GM21360 (cell line): ENCODE measurements around the gene IGF2.

ENCODE experiments used
- ATAC-seq: cut with Tn5 transposase; IDR thresholded peaks from one replicate; pipeline ENCODE4 v1.9.1; 2021; ENCODE audit warnings: mild to moderate bottlenecking, moderate library complexity; ENCODE audit not compliant: unreplicated experiment

IGF2 gene

GRCh38 chr11:2171591-2172003, 32.4 kb upstream of the IGF2 start, which contains the start of gene TH:
TH (minus strand) TSS chr11:2171815; CDS start chr11:2171786, 29 bp downstream.
- ATAC-seq: no peak

- ATAC-seq: no peak
Measured at GRCh38 chr11:2169626-2170570, 30.7 kb upstream of the IGF2 start.

- ATAC-seq: no peak
Measured at GRCh38 chr11:2169005-2169378, 29.8 kb upstream of the IGF2 start.

DNA sequence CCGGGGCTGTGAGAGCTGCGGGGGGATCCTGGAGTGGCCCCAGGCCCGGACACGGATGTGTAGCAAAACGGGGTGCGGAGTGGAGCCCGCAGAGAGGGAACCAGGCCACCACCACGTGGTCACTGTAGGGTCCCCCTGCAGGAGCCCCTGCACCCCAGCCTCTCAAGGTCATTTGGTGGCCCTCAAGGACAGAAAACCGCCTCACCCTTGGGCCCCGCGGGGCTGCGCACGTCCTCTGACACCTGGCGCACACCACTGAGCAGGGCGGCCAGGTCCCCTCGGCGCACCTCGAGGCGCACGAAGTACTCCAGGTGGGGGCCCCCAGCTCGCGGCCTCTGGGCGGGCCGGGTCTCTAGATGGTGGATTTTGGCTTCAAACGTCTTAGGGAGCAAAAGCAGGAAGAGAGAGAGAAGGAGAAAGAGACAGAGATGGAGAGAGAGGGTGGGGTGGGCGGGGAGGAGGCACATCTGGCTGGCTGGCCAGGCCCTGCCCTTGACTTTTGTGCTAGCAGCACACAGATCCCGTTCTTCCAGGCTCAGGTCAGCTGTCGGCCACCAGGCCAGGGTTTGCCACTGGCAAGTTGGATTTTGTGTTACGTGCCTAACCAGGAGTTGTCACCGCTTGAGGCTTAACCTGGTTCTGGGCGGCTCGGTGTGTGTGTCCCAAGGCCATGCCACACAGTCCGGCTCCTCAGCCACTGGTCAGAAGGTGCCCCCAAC, 29.3 kb upstream of the IGF2 start:
- ATAC-seq: no peak

GRCh38 chr11:2167141-2168045, 28.2 kb upstream of the IGF2 start:
- ATAC-seq: no peak

DNA sequence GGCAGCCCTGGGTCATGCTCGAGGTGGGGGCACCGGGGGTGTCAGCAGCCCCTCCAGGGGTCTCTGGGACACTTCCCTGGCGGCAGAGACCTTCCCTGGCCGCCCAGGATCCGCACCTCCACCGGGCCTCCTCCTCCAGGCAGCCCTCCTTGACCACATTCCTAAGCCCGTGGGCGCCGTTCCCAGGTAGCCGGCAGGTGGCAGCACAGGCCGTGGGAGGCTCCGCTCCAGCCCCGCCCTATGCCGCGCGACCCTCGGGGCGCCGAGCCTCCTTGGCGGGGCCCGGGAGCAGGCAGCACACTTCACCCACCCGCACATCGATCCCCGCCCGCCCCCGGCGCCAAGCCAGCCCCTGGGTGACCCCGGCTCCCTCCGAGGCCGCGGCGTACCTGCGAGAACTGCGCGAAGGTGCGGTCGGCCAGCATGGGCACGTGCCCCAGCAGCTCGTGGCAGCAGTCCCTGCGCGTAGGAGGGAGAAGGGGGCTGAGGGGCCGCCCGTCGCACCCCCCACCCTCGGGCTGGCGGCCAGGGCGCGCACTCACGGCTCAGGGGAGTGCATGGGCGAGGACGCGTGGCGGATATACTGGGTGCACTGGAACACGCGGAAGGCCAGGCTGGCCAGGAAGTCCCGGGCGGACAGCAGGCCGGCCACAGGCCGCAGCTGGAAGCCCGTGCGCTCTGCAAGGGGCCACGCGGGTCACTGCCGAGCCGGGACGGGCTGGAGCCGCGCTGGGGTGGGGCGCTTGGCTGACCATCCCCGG, 27.1 kb upstream of the IGF2 start:
- ATAC-seq: no peak

- ATAC-seq: no peak
Measured at GRCh38 chr11:2165571-2165970, 26.4 kb upstream of the IGF2 start.

DNA sequence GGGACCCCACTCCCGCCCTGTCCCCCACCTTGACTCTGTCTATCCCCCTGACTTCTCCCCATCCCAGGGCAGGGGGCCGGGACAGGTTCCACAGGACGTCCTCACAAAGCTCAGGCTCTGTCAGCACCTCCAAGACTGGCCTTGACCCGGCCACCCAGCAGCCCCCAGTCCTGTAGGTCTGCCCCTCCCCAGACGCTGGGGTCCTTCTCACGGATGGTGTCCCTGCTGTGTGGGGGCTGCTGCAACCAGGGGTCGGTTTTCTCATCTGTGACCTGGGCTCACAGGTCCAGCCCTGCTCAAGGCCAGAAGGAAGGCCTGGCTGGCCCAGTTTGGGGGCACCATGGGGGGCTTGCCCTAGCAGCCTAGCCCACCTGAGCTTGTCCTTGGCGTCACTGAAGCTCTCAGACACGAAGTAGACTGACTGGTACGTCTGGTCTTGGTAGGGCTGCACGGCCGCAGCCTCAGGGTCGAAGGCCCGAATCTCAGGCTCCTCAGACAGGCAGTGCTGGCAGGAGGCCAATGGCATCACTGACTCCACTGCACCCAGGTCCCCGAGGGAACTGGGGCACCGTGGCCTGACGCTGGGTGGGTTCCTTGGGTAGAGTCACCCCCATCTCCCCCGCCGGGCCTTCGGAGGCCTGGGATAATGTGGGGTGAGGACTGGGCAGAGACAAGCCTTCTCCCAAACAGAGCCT, 25.8 kb upstream of the IGF2 start:
- no peak for ATAC-seq

GRCh38 chr11:2164081-2164480, 24.9 kb upstream of the IGF2 start:
- ATAC-seq: no peak

GRCh38 chr11:2163428-2163978, 24.3 kb upstream of the IGF2 start:
- no peak for ATAC-seq

DNA sequence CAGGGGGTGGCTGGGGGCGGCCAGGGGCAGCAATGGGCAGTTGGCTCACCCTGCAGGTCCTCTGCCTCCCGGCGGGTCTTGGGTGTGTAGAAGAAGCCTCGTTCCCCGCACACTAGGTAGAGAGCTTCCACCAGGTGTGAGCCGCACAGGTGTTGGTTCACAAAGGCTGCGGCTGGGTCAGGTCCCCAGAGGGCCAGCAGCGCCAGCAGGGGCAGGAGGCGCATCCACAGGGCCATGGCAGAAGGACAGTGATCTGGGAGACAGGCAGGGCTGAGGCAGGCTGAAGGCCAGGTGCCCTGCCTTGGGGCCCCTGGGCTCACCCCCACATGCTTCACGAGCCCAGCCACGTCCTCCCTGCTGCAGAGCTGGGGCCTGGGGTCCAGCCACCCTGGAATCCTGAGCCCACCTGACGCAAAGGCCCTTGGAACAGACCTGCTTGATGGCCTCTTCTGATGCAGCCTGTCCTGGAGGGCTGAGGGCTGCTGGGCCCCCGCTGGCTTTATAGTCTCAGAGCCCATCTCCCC, 21.6 kb upstream of the IGF2 start, which contains the start of gene INS:
Gene INS (minus strand): TSS at position 474 of the 524 bp plus-strand sequence. CDS start 238 bp downstream, at position 236.
- ATAC-seq: no peak

- no peak for ATAC-seq
Measured at GRCh38 chr11:2159536-2160413, 20.6 kb upstream of the IGF2 start.

- ATAC-seq: no peak
Measured at GRCh38 chr11:2158966-2159365, 19.8 kb upstream of the IGF2 start.

DNA sequence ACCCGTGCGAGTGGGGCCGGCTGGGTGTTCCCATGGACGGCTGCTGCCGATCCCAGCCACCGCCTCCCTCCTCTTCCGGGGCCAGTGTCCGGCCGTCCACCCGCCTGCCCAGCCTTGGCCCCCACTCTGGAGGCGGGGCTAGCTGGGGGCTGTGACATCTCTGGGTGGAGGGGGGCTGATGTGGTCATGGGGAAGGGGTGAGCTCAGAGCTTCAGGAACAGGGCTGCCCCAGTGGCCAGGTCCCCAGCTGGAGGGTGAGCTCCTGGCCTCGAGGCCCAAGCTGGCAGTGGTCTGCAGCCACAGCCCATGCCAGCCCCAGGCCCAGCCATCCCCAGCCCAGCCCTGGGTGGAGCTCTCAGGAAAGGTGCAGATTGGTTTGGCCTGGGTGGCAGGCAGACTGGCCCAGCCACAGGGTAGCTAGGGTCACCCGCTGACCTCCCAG, 19.1 kb upstream of the IGF2 start:
- no peak for ATAC-seq

DNA sequence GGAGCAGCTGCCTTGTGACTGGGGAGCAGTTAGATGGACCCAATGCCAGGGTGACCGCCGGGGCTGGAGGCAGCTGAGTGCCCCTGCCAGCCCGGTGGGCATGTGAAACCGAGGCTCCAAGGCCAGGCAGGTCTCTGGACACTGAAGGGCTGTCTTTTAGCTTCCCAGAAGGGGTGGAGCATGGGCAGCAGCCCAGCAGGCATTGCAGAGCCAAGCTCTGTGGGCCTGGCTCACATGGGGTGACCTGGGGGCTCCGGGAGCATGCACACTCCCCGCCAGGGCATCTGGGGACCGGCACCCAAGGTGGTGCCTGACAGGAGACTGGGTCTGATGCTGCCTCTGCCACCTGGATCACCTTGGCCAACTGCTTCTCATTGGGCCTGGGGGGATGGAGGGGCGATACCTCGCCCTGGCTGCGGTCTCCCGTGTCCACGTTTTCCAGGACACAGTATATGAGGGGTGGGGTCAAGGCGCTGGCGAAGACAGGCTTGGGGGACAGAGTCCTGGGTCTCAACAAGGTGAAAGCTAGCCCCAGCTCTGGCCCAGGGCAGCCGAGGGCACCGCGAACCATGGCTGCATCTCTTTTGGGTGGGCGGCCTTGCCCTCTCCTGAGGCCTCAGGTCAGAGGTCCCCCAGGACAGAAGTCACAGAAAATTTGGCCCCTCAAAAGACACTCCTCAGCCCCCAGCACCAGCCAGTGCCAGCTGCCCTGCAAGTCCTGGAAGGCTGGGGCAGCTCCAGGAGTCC, 18.3 kb upstream of the IGF2 start:
- ATAC-seq: no peak

DNA sequence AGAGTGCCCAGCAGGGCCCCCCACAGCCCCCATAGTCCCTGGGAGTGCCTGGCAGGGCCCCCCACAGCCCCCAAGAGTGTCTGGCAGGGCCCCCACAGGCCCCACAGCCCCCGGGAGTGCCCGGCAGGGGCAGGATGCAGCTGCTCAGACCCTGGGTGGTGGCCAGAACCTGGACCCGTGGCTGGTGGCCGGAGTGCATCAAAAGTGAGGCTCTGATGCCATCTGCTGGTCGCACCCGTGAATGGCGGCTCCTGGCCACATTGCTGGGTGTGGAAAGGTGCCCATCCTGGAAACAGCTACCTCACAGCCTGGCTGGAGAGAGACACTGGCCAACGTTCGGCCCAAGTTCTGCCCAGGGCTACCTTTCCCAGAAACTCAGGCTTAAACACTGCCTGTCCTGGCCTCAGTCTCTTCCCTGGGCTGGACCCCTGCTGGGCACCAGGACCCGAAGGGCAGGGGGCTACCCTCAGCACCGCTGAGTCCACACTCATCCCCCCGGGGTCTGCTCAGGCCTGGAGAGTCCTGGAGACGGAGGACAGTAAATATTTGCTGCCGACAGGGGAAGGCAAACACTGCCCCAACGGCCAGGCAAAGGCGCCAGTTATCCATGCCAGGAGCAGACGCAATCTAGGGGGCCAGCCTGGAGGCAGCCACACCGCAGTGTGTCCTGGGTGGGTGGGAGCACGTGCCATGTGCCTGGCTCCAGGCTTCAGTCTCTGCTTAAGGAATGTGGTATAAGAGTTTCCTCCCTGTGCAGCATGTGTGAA, 17.4 kb upstream of the IGF2 start:
- ATAC-seq: no peak
